Sigmoid colon (tissue), 4 donors: ENCODE data around the gene PSMF1.

Experiments used
- POLR2A ChIP-seq, 2 donors: fragments of 450-650 bp; IDR thresholded peaks; one replicate each; pipeline ENCODE4 v1.6.1; 2016; ENCODE audit warnings: antibody characterized with exemption in 2 of 2, mild to moderate bottlenecking in 2 of 2, moderate library complexity in 2 of 2
- POLR2AphosphoS5 ChIP-seq, 4 donors: sonication (generic); formaldehyde crosslinking; IDR thresholded peaks; one replicate each; pipeline ENCODE4 v1.6.1; 2017; ENCODE audit warnings: antibody characterized with exemption in 4 of 4
- TF ChIP-seq, protein P1 (sequence below), 4 experiments: fragments of 450-650 bp in 3 of 4; fragments of 200-600 bp in 1 of 4; IDR thresholded peaks; one replicate each; pipeline ENCODE4 v1.5.1; 2016 to 2019; ENCODE audit warnings: antibody characterized with exemption in 4 of 4, mild to moderate bottlenecking in 3 of 4, moderate library complexity in 2 of 4

DNA sequence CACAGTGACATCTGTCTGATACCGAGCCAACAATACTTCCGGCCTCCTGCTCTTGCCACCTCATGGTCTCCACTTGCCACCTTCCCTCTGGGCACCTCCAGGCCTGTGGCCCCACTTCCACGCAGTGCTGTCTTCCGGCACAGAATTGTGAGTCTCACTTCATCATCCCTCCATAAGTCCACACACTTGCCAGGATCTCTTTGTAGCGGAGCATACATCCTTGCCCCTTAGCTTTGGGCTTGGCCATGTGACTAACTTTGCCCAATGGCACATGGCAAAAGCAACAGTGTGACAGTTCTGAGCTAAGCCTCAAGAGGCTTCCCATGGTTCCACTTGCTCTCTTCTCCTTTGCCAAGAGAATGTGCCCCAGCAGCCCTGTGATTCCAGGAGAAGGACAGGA is 80.3 kb downstream of the PSMF1 start:
- TF ChIP-seq, protein P1, sequence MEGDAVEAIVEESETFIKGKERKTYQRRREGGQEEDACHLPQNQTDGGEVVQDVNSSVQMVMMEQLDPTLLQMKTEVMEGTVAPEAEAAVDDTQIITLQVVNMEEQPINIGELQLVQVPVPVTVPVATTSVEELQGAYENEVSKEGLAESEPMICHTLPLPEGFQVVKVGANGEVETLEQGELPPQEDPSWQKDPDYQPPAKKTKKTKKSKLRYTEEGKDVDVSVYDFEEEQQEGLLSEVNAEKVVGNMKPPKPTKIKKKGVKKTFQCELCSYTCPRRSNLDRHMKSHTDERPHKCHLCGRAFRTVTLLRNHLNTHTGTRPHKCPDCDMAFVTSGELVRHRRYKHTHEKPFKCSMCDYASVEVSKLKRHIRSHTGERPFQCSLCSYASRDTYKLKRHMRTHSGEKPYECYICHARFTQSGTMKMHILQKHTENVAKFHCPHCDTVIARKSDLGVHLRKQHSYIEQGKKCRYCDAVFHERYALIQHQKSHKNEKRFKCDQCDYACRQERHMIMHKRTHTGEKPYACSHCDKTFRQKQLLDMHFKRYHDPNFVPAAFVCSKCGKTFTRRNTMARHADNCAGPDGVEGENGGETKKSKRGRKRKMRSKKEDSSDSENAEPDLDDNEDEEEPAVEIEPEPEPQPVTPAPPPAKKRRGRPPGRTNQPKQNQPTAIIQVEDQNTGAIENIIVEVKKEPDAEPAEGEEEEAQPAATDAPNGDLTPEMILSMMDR (IDR thresholded peaks at IDR 0.05): no peak
- no peak for TF ChIP-seq POLR2AphosphoS5 (IDR thresholded peaks at IDR 0.05)
- no peak for TF ChIP-seq POLR2A (IDR thresholded peaks at IDR 0.05)
